ENCODE measurements around the gene CDH12. TPM values are rescaled to one million over a fixed set of nuclear protein-coding genes. Genes with fewer than 3 reads are reported as not detected.

Gene CDH12
- total RNA-seq, 1 experiment from 2014 or later, result 2.3 TPM

- intact Hi-C loops (cut with micrococcal nuclease; ENCODE audit: unreplicated experiment), result no loop called here
- no peak overlapping the region for H3K4me3 Mint-ChIP-seq (ENCODE audit: low read depth, unreplicated experiment)
- no TSS peak for BruUV-seq (replicated peaks)
- no peaks in the 10 kb centered on the region for H3K27me3 Mint-ChIP-seq (ENCODE audit: unreplicated experiment)
- peaks cover 15% of the 10 kb centered on the region for H3K9me3 Mint-ChIP-seq (ENCODE audit: low read depth, unreplicated experiment)
- H3K36me3 Mint-ChIP-seq (ENCODE audit: insufficient read depth, unreplicated experiment), result no peaks in the 10 kb centered on the region
- H3K4me1 Mint-ChIP-seq (ENCODE audit: low read depth, unreplicated experiment), result no peaks in the 10 kb centered on the region
- no peak for TF ChIP-seq CTCF (IDR thresholded peaks at IDR 0.05; ENCODE audit: unreplicated experiment)
- H3K27ac Mint-ChIP-seq (ENCODE audit: unreplicated experiment), result no peak overlapping the region
- no peak for DNase-seq
- CTCF ChIA-PET, result no interaction called here
These were observed 9.0 kb downstream of the CDH12 start for GRCh38 chr5:22844155-22844554.

- Mint-ChIP-seq H3K9me3 (ENCODE audit: low read depth, unreplicated experiment) (peaks cover 15% of the 10 kb centered on the region), H3K27ac (ENCODE audit: unreplicated experiment) (no peak overlapping the region), H3K4me3 (ENCODE audit: low read depth, unreplicated experiment) (no peak overlapping the region), H3K27me3 (ENCODE audit: unreplicated experiment) (no peaks in the 10 kb centered on the region), H3K36me3 (ENCODE audit: insufficient read depth, unreplicated experiment) (no peaks in the 10 kb centered on the region), H3K4me1 (ENCODE audit: low read depth, unreplicated experiment) (no peaks in the 10 kb centered on the region)
- TF ChIP-seq CTCF (IDR thresholded peaks at IDR 0.05; ENCODE audit: unreplicated experiment), result no peak
- no peak for DNase-seq
- no TSS peak for BruUV-seq (replicated peaks)
- intact Hi-C loops (cut with micrococcal nuclease; ENCODE audit: unreplicated experiment), result no loop called here
- CTCF ChIA-PET, result no interaction called here
These were observed 10.6 kb downstream of the CDH12 start for GRCh38 chr5:22842574-22842973.

DNA sequence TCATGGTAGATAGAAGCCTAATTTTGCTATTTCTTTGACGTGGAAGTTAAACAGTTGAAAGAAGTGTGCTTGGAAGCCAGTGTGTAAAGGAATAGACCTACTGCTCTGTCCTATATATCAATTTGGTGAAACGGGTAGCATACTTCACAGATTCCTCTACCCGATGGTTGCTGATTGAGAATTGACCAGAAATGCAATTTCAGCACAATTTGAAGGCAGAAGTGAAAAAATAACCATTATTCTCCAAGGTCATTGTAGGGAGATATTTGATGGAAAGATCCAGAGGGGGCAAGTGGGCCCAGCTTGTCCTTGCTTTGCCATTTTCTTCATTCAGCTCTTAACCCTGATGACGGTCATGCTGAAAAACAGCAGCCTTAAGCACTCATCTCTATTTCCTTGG is 15.3 kb downstream of the CDH12 start:
- no peaks in the 10 kb centered on the region for H3K36me3 Mint-ChIP-seq (ENCODE audit: insufficient read depth, unreplicated experiment)
- intact Hi-C loops (cut with micrococcal nuclease; ENCODE audit: unreplicated experiment), result no loop called here
- no peak for TF ChIP-seq CTCF (IDR thresholded peaks at IDR 0.05; ENCODE audit: unreplicated experiment)
- DNase-seq, result no peak
- no peak overlapping the region for H3K4me3 Mint-ChIP-seq (ENCODE audit: low read depth, unreplicated experiment)
- CTCF ChIA-PET, result no interaction called here
- no peaks in the 10 kb centered on the region for H3K27me3 Mint-ChIP-seq (ENCODE audit: unreplicated experiment)
- BruUV-seq (replicated peaks), result no TSS peak
- H3K27ac Mint-ChIP-seq (ENCODE audit: unreplicated experiment), result no peak overlapping the region
- H3K9me3 Mint-ChIP-seq (ENCODE audit: low read depth, unreplicated experiment), result peaks cover 12% of the 10 kb centered on the region
- H3K4me1 Mint-ChIP-seq (ENCODE audit: low read depth, unreplicated experiment), result no peaks in the 10 kb centered on the region

GRCh38 chr5:22835686-22836085 is 17.5 kb downstream of the CDH12 start:
- intact Hi-C loops (cut with micrococcal nuclease; ENCODE audit: unreplicated experiment), result no loop called here
- Mint-ChIP-seq H3K4me1 (ENCODE audit: low read depth, unreplicated experiment) (no peaks in the 10 kb centered on the region), H3K4me3 (ENCODE audit: low read depth, unreplicated experiment) (no peak overlapping the region), H3K27ac (ENCODE audit: unreplicated experiment) (no peak overlapping the region), H3K36me3 (ENCODE audit: insufficient read depth, unreplicated experiment) (no peaks in the 10 kb centered on the region), H3K27me3 (ENCODE audit: unreplicated experiment) (no peaks in the 10 kb centered on the region), H3K9me3 (ENCODE audit: low read depth, unreplicated experiment) (peaks cover 7% of the 10 kb centered on the region)
- TF ChIP-seq CTCF (IDR thresholded peaks at IDR 0.05; ENCODE audit: unreplicated experiment), result no peak
- no peak for DNase-seq
- no TSS peak for BruUV-seq (replicated peaks)
- CTCF ChIA-PET, result no interaction called here

GRCh38 chr5:22793463-22793862 is 59.7 kb downstream of the CDH12 start:
- no peak overlapping the region for H3K27ac Mint-ChIP-seq (ENCODE audit: unreplicated experiment)
- BruUV-seq (replicated peaks), result no TSS peak
- TF ChIP-seq CTCF (IDR thresholded peaks at IDR 0.05; ENCODE audit: unreplicated experiment), result no peak
- CTCF ChIA-PET, result no interaction called here
- DNase-seq, result no peak
- H3K36me3 Mint-ChIP-seq (ENCODE audit: insufficient read depth, unreplicated experiment), result no peaks in the 10 kb centered on the region
- H3K4me3 Mint-ChIP-seq (ENCODE audit: low read depth, unreplicated experiment), result no peak overlapping the region
- H3K27me3 Mint-ChIP-seq (ENCODE audit: unreplicated experiment), result no peaks in the 10 kb centered on the region
- intact Hi-C loops (cut with micrococcal nuclease; ENCODE audit: unreplicated experiment), result no loop called here
- peaks cover 5% of the 10 kb centered on the region for H3K9me3 Mint-ChIP-seq (ENCODE audit: low read depth, unreplicated experiment)
- no peaks in the 10 kb centered on the region for H3K4me1 Mint-ChIP-seq (ENCODE audit: low read depth, unreplicated experiment)
